ENCODE results near the gene MGAT4A.

MGAT4A gene

GRCh38 chr2:98750593-98751282, 19.8 kb upstream of the MGAT4A start:
- no peaks in the 10 kb centered on the region for H3K9me2 ChIP-seq (replicated peaks; ENCODE audit: low read depth, low read length)
- no peaks in the 10 kb centered on the region for H3F3A ChIP-seq (ENCODE audit: low read depth)
- H2AFZ ChIP-seq (ENCODE audit: low read length): no peak overlapping the region
- no peaks in the 10 kb centered on the region for H3K9me3 ChIP-seq (ENCODE audit: insufficient read depth, low read depth, low read length)
- H3K9ac ChIP-seq (ENCODE audit: low read depth, low read length, poor library complexity, severe bottlenecking): no peak overlapping the region
- H3K79me2 ChIP-seq (ENCODE audit: insufficient read depth, low read length): no peaks in the 10 kb centered on the region
- no peak overlapping the region for H3K4me2 ChIP-seq (ENCODE audit: low read depth, low read length, poor library complexity, severe bottlenecking)
- H3K27me3 ChIP-seq (ENCODE audit: insufficient read depth, low read length, poor library complexity, severe bottlenecking): no peaks in the 10 kb centered on the region
- no peak overlapping the region for H3K4me3 ChIP-seq (ENCODE audit: low read length, poor library complexity, severe bottlenecking)
- no peaks in the 10 kb centered on the region for H4K20me1 ChIP-seq (ENCODE audit: insufficient read depth, low read length, poor library complexity, severe bottlenecking)
- TF ChIP-seq EZH2phosphoT487 (IDR thresholded peaks at IDR 0.05; ENCODE audit: borderline replicate concordance): no peak
- no peak for TF ChIP-seq CTCF (conservative IDR thresholded peaks at IDR 0.05; ENCODE audit: low read length)
- H3K36me3 ChIP-seq (ENCODE audit: insufficient read depth, low read length): no peaks in the 10 kb centered on the region
- H3K4me1 ChIP-seq (ENCODE audit: insufficient read depth, low read length, poor library complexity, severe bottlenecking): peaks cover 10% of the 10 kb centered on the region

GRCh38 chr2:98749066-98749450, 18.1 kb upstream of the MGAT4A start:
- Histone ChIP-seq H3K27me3 (ENCODE audit: insufficient read depth, low read length, poor library complexity, severe bottlenecking) (no peaks in the 10 kb centered on the region), H3K9me2 (replicated peaks; ENCODE audit: low read depth, low read length) (no peaks in the 10 kb centered on the region), H2AFZ (ENCODE audit: low read length) (no peak overlapping the region; the same call in 1 of the 2 replicates), H3K4me2 (ENCODE audit: low read depth, low read length, poor library complexity, severe bottlenecking) (no peak overlapping the region), H3K4me3 (ENCODE audit: low read length, poor library complexity, severe bottlenecking) (no peak overlapping the region), H4K20me1 (ENCODE audit: insufficient read depth, low read length, poor library complexity, severe bottlenecking) (no peaks in the 10 kb centered on the region), H3K36me3 (ENCODE audit: insufficient read depth, low read length) (no peaks in the 10 kb centered on the region), H3K9me3 (ENCODE audit: insufficient read depth, low read depth, low read length) (no peaks in the 10 kb centered on the region), H3K79me2 (ENCODE audit: insufficient read depth, low read length) (no peaks in the 10 kb centered on the region), H3K9ac (ENCODE audit: low read depth, low read length, poor library complexity, severe bottlenecking) (no peak overlapping the region), H3F3A (ENCODE audit: low read depth) (no peaks in the 10 kb centered on the region), H3K4me1 (ENCODE audit: insufficient read depth, low read length, poor library complexity, severe bottlenecking) (peaks cover 14% of the 10 kb centered on the region)
- TF ChIP-seq EZH2phosphoT487 (IDR thresholded peaks at IDR 0.05; ENCODE audit: borderline replicate concordance) (no peak), CTCF (conservative IDR thresholded peaks at IDR 0.05; ENCODE audit: low read length) (no peak)

- Histone ChIP-seq H4K20me1 (ENCODE audit: insufficient read depth, low read length, poor library complexity, severe bottlenecking) (no peaks in the 10 kb centered on the region), H3K9me2 (replicated peaks; ENCODE audit: low read depth, low read length) (no peaks in the 10 kb centered on the region), H3K4me2 (ENCODE audit: low read depth, low read length, poor library complexity, severe bottlenecking) (no peak overlapping the region), H3K36me3 (ENCODE audit: insufficient read depth, low read length) (no peaks in the 10 kb centered on the region), H3K79me2 (ENCODE audit: insufficient read depth, low read length) (no peaks in the 10 kb centered on the region), H3K9ac (ENCODE audit: low read depth, low read length, poor library complexity, severe bottlenecking) (no peak overlapping the region), H3K9me3 (ENCODE audit: insufficient read depth, low read depth, low read length) (no peaks in the 10 kb centered on the region), H2AFZ (ENCODE audit: low read length) (no peak overlapping the region), H3F3A (ENCODE audit: low read depth) (no peaks in the 10 kb centered on the region), H3K27me3 (ENCODE audit: insufficient read depth, low read length, poor library complexity, severe bottlenecking) (no peaks in the 10 kb centered on the region), H3K4me1 (ENCODE audit: insufficient read depth, low read length, poor library complexity, severe bottlenecking) (peaks cover 18% of the 10 kb centered on the region), H3K4me3 (ENCODE audit: low read length, poor library complexity, severe bottlenecking) (no peak overlapping the region)
- TF ChIP-seq CTCF (conservative IDR thresholded peaks at IDR 0.05; ENCODE audit: low read length) (no peak), EZH2phosphoT487 (IDR thresholded peaks at IDR 0.05; ENCODE audit: borderline replicate concordance) (no peak)
Measured at GRCh38 chr2:98748292-98749065, 17.5 kb upstream of the MGAT4A start.

Measured in Loucy (cell line).